Astrocyte of the cerebellum (primary cell): ENCODE data around the gene CELSR2.

Experiments used
- DNase-seq: peaks from one replicate; pipeline ENCODE4 v3.0.0-alpha.2; 2011; ENCODE audit warnings: low read depth
- H3K4me3 ChIP-seq: 2 replicates; pipeline ENCODE4 v1.5.1; 2011; ENCODE audit warnings: mild to moderate bottlenecking, low read depth, low read length, moderate library complexity
- in situ Hi-C: cut with HindIII; loops from 2 replicates; pipeline ENCODE4 v1.10.0; 2017; ENCODE audit warnings: low sequenced_read_pairs
- TF ChIP-seq, protein P1 (sequence below): IDR thresholded peaks from 2 replicates; pipeline ENCODE4 v1.5.1; 2012; ENCODE audit warnings: low read length, low read depth, moderate library complexity, mild to moderate bottlenecking; ENCODE audit errors: missing control alignments

Gene CELSR2

DNA sequence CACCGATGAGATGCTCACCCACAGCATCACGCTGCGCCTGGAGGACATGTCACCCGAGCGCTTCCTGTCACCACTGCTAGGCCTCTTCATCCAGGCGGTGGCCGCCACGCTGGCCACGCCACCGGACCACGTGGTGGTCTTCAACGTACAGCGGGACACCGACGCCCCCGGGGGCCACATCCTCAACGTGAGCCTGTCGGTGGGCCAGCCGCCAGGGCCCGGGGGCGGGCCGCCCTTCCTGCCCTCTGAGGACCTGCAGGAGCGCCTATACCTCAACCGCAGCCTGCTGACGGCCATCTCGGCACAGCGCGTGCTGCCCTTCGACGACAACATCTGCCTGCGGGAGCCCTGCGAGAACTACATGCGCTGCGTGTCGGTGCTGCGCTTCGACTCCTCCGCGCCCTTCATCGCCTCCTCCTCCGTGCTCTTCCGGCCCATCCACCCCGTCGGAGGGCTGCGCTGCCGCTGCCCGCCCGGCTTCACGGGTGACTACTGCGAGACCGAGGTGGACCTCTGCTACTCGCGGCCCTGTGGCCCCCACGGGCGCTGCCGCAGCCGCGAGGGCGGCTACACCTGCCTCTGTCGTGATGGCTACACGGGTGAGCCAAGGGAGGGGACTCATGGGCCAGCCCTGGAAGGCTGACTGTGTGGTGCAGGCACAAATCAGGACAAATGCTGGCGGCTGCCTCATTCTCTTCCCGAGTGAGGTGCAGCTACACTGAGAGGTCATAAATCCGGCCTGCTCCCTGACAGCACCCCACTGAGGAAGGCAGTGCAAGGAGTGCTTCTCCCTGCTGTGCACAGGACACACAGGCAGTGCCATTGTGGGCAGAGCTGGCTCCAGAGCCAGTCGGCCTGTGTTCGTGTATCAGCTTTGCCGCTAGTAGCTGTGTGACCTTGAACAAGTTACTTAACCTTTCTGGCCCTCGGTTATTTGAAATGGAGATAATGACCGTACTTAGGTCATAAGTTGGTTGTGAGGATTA, 9.4 kb downstream of the CELSR2 start:
- DNase-seq: no peak
- TF ChIP-seq, protein P1, sequence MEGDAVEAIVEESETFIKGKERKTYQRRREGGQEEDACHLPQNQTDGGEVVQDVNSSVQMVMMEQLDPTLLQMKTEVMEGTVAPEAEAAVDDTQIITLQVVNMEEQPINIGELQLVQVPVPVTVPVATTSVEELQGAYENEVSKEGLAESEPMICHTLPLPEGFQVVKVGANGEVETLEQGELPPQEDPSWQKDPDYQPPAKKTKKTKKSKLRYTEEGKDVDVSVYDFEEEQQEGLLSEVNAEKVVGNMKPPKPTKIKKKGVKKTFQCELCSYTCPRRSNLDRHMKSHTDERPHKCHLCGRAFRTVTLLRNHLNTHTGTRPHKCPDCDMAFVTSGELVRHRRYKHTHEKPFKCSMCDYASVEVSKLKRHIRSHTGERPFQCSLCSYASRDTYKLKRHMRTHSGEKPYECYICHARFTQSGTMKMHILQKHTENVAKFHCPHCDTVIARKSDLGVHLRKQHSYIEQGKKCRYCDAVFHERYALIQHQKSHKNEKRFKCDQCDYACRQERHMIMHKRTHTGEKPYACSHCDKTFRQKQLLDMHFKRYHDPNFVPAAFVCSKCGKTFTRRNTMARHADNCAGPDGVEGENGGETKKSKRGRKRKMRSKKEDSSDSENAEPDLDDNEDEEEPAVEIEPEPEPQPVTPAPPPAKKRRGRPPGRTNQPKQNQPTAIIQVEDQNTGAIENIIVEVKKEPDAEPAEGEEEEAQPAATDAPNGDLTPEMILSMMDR: no peak
- in situ Hi-C loops: no loop called here
- no peak overlapping the region for H3K4me3 ChIP-seq

DNA sequence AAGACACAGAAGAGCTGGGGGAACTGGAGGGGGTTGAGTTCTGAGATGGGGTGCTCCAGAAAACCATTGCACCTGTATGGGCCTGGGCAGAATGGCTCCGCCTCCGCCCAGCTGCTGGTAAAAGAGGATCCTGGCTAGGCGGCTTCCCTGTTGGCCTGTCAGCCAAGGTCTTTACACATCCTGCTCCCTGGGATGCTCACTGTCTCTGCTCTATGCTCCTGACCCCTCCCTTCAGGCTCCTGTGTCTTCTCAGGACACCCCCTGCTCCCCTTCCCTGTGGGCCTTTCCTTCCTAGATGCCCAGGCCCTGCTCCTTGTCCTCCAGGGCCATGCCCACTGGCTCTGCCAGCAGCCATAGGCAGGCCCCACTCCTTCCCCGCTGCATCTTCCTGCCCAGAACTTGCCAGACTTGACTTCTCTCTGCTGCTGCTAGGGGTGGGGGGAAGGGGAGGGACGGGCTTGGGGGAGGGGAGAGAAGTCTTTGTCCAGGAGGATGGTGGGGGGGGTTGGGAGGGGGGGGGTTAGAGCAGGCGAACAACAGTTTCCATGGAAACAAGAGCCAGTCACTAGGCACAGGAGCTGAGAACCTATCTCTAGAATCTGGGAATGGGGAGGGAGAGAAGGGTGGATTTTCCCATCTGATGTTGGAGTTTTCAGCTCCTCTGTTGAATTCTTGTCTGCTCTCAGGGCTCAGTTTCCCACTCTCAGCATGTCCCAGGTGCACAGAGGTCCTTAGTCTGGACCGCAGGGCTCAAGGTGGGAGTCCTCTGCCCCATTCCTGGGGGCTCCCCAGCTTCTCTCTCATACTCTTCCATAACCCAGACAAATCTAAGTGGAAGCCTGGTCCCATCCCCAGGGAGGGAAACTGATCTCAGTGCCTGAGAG, 10.6 kb downstream of the CELSR2 start:
- TF ChIP-seq, protein P1: no peak

GRCh38 chr1:109261006-109261405, 11.7 kb downstream of the CELSR2 start:
- TF ChIP-seq, protein P1: no peak
- no peak for DNase-seq
- in situ Hi-C loops: no loop called here
- H3K4me3 ChIP-seq: no peak overlapping the region

More for the DNA sequence above, 10.6 kb downstream of the CELSR2 start:
- DNase-seq: no peak
- H3K4me3 ChIP-seq: no peak overlapping the region
- in situ Hi-C loops: no loop called here

GRCh38 chr1:109261578-109261977, 12.2 kb downstream of the CELSR2 start:
- in situ Hi-C loops: no loop called here
- no peak for DNase-seq
- TF ChIP-seq, protein P1: no peak
- H3K4me3 ChIP-seq: no peak overlapping the region

- TF ChIP-seq, protein P1: no peak
- H3K4me3 ChIP-seq: no peak overlapping the region
- in situ Hi-C loops: no loop called here
- no peak for DNase-seq
These were observed 13.1 kb downstream of the CELSR2 start for GRCh38 chr1:109262231-109263055.

GRCh38 chr1:109263234-109263596, 13.9 kb downstream of the CELSR2 start:
- no peak for DNase-seq
- in situ Hi-C loops: no loop called here
- H3K4me3 ChIP-seq: no peak overlapping the region
- TF ChIP-seq, protein P1: no peak
